ENCODE data around the gene PSMD1. TPM values are rescaled to one million over a fixed set of nuclear protein-coding genes. Genes with fewer than 3 reads are reported as not detected.
A peak's percentile ranks its signal among the peaks of the same experiment; 100 is the strongest.
"Not testable (repeated sequence)": the region's sequence is repeated elsewhere in the genome, so short reads cannot be mapped to it uniquely, and the experiment has no call there.

PSMD1 gene
- total and polyA plus RNA-seq, 7 donors = 41.2 to 90.3 (median 50.7) TPM

DNA sequence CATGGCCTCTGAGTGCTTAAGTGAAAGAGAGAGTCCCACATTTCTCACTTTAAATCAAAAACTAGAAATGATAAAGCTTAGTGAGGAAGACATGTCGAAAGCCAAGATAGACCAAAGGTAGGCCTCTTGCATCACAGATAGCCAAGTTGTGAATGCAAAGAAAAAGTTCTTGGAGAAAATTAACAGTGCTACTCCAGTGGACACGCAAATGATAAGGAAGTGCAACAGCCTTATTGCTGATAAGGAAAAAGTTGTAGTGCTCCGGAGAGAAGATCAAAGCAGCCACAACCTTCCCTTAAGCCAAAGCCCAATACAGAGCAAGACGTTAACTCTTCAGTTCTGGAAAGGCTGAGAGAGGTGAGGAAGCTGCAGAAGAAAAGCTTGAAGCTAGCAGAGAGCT is 32.1 kb downstream of the PSMD1 start:
- TF ChIP-seq POLR2A (IDR thresholded peaks at IDR 0.05) = no peak
- TF ChIP-seq, protein P1, sequence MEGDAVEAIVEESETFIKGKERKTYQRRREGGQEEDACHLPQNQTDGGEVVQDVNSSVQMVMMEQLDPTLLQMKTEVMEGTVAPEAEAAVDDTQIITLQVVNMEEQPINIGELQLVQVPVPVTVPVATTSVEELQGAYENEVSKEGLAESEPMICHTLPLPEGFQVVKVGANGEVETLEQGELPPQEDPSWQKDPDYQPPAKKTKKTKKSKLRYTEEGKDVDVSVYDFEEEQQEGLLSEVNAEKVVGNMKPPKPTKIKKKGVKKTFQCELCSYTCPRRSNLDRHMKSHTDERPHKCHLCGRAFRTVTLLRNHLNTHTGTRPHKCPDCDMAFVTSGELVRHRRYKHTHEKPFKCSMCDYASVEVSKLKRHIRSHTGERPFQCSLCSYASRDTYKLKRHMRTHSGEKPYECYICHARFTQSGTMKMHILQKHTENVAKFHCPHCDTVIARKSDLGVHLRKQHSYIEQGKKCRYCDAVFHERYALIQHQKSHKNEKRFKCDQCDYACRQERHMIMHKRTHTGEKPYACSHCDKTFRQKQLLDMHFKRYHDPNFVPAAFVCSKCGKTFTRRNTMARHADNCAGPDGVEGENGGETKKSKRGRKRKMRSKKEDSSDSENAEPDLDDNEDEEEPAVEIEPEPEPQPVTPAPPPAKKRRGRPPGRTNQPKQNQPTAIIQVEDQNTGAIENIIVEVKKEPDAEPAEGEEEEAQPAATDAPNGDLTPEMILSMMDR (IDR thresholded peaks at IDR 0.05) = no peak
- no peak for TF ChIP-seq EP300 (IDR thresholded peaks at IDR 0.05)
- no peak for TF ChIP-seq POLR2AphosphoS5 (IDR thresholded peaks at IDR 0.05)
- intact Hi-C loops (cut with DNase I) = no loop called here
- H3K4me1 ChIP-seq = no peaks in the 10 kb centered on the region
- no peak overlapping the region for H3K27ac ChIP-seq
- no peaks in the 10 kb centered on the region for H3K9me3 ChIP-seq
- no peaks in the 10 kb centered on the region for H3K27me3 ChIP-seq
- 26 to 70% methylated on average over 4 of the region's 4 CpGs for WGBS, 2 donors
- no peak overlapping the region for H3K4me3 ChIP-seq
- peaks cover 20 to 76% (median 38%) of the 10 kb centered on the region in 4 donors for H3K36me3 ChIP-seq
- no peak for DNase-seq

DNA sequence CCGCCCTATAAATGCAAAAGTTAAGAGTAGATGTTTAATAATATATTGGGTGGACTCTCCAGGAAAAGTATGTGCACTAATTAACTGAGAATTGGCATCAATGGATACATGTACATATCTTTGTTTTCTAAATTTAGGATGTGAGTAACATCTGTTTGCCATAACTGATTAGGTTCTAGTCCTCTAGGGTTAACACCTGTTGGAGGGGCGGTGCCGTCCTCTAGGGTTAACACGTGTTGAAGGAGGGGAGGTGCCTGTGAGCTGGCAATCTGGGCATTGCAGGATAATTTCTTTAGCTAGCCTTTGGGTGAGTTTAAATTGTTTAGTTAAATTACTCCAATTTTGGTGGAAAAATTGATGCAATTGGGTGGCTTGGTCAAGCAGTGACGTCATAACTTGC is 37.3 kb downstream of the PSMD1 start:
- Histone ChIP-seq H3K4me1 (no peaks in the 10 kb centered on the region), H3K4me3 (no peak overlapping the region), H3K27ac (no peak overlapping the region), H3K36me3 (peaks cover 0 to 58% (median 4%) of the 10 kb centered on the region in 4 donors), H3K27me3 (no peaks in the 10 kb centered on the region), H3K9me3 (no peaks in the 10 kb centered on the region)
- intact Hi-C loops (cut with DNase I) = no loop called here
- TF ChIP-seq EP300 (IDR thresholded peaks at IDR 0.05) (no peak), POLR2A (IDR thresholded peaks at IDR 0.05) (no peak), POLR2AphosphoS5 (IDR thresholded peaks at IDR 0.05) (no peak)
- TF ChIP-seq, protein P1 (IDR thresholded peaks at IDR 0.05) = no peak
- 35 to 77% methylated on average over 5 of the region's 5 CpGs for WGBS, 2 donors
- no peak for DNase-seq

DNA sequence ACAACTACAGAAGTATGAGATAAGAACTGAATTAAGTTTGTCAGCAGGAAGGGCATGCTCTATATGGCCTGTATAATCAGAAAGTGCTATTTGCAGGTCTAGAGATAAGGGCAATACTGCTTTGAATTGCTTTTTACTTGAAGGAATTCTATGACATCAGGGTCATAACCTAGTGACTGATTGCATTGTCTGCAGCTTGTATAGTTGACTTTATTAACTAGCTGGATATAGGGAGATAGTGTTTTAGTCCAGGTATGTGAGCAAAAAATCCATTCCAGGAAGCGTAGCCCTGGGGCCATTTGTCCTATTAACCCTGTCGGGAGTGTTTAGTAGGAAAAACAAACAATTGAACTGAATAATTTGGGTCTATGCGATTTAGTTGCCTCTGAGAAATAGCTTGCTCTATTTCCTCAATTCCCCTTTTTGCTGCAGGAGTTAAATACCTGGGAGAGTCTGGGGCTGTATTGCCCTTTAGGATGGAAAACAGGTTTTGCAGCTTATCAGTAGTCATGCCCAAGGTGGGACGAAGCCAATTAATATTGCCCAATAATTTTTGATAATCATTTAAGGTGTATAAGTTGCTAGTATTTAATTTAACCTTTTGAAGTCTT is 38.2 kb downstream of the PSMD1 start:
- H3K27ac ChIP-seq = no peak overlapping the region
- 16 to 67% methylated on average over 4 of the region's 4 CpGs for WGBS, 2 donors
- no peaks in the 10 kb centered on the region for H3K27me3 ChIP-seq
- peaks cover 0 to 6% (median 2%) of the 10 kb centered on the region in 4 donors for H3K9me3 ChIP-seq
- intact Hi-C loops (cut with DNase I) = no loop called here
- DNase-seq = no peak
- H3K36me3 ChIP-seq = peaks cover 0 to 57% (median 4%) of the 10 kb centered on the region in 4 donors
- H3K4me1 ChIP-seq = no peaks in the 10 kb centered on the region
- no peak for TF ChIP-seq EP300 (IDR thresholded peaks at IDR 0.05)
- TF ChIP-seq, protein P1 (IDR thresholded peaks at IDR 0.05) = no peak
- TF ChIP-seq POLR2AphosphoS5 (IDR thresholded peaks at IDR 0.05) = no peak
- no peak for TF ChIP-seq POLR2A (IDR thresholded peaks at IDR 0.05)
- H3K4me3 ChIP-seq = no peak overlapping the region

DNA sequence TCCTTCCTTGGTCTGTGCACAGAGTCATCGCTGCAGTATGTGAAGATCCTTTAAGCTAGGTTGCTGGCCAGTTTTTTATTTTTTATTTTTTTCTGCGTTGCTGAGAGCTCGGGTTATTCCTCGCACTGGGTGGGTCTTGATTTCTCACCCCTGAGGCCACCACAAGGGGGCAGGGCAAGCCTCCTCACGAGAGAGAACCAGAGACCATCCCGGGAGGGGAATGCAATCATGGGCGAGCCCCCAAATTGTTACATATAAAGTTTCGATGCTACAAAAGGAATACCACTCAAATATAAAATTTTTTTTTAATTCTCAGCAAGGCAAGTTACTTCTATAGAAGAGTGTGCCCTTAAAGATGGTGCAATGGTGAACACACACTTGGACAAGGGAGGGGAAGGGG is 43.3 kb downstream of the PSMD1 start:
- H3K9me3 ChIP-seq = peaks cover 0 to 6% (median 2%) of the 10 kb centered on the region in 4 donors
- H3K36me3 ChIP-seq = peaks cover 0 to 58% (median 12%) of the 10 kb centered on the region in 4 donors

DNA sequence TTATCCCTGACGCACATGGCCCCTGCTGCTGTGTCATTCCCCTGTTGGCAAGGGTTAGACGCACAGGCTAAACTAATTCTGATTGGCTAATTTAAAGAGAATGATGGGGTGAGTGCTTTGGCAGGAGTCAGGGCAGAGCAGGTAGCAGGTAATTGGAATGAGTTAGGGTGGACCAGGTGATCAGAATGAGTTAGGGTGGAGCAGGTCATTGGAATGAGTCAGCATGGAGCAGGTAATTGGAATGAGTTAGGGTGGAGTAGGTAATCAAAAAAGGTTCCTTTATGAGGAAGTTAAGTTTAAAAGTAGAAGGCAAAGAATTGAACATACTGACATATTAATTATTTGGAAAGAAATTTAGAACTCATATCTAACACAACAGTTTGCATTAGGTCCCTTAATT is 43.7 kb downstream of the PSMD1 start:
- H3K36me3 ChIP-seq = peaks cover 0 to 57% (median 12%) of the 10 kb centered on the region in 4 donors

More for the DNA sequence above, 43.3 kb downstream of the PSMD1 start:
- WGBS, 2 donors = 97 to 98% methylated on average over 8 of the region's 8 CpGs
- DNase-seq = no peak
- TF ChIP-seq EP300 (IDR thresholded peaks at IDR 0.05) (no peak), POLR2AphosphoS5 (IDR thresholded peaks at IDR 0.05) (no peak), POLR2A (IDR thresholded peaks at IDR 0.05) (no peak)
- TF ChIP-seq, protein P1 (IDR thresholded peaks at IDR 0.05) = peak in 2 of 4 experiments; percentile 15 to 17
- Histone ChIP-seq H3K27ac (no peak overlapping the region), H3K4me1 (peaks cover 0 to 30% (median 15%) of the 10 kb centered on the region in 4 donors), H3K4me3 (no peak overlapping the region), H3K27me3 (no peaks in the 10 kb centered on the region)
- intact Hi-C loops (cut with DNase I) = loop anchor here (5.0 kb wide), 2 partner anchors 182 to 352 kb away; no protein-coding TSS in a partner anchor

More for the DNA sequence above, 43.7 kb downstream of the PSMD1 start:
- DNase-seq, H3K9me3 ChIP-seq, H3K27ac ChIP-seq, H3K4me3 ChIP-seq, H3K27me3 ChIP-seq: not testable (repeated sequence)
- intact Hi-C loops (cut with DNase I) = loop anchor here (5.0 kb wide), 2 partner anchors 182 to 352 kb away; no protein-coding TSS in a partner anchor
- WGBS, 2 donors = 58 to 90% methylated on average over 2 of the region's 2 CpGs
- peaks cover 0 to 30% (median 15%) of the 10 kb centered on the region in 4 donors for H3K4me1 ChIP-seq
